AG04450 (cell line): ENCODE measurements around the gene NFIC. TPM values are rescaled to one million over a fixed set of nuclear protein-coding genes. Genes with fewer than 3 reads are reported as not detected.

Experiments used
- CTCF ChIA-PET: fragments of 300-600, 350-600 bp; formaldehyde crosslinking; extraction: SDS; loops from one replicate; lab custom pipeline; 2022; ENCODE audit warnings: antibody characterized with exemption, inconsistent platforms; lab: Charles Lee
- POLR2A ChIA-PET: fragments of 350-600 bp; formaldehyde crosslinking; extraction: SDS; loops from one replicate; lab custom pipeline; 2021; ENCODE audit warnings: antibody characterized with exemption, inconsistent platforms; lab: Yijun Ruan, JAX
- DNase-seq: peaks from one replicate; pipeline ENCODE4 v3.0.0-alpha.2; 2011; ENCODE audit warnings: low read depth, low spot score
- H3K27ac ChIP-seq: one replicate; pipeline ENCODE4 v1.5.1; 2012; ENCODE audit warnings: low read depth, low read length, control low read depth
- H3K27me3 ChIP-seq: one replicate; pipeline ENCODE4 v1.6.0; 2012; ENCODE audit warnings: low read length; ENCODE audit not compliant: control insufficient read depth, insufficient read depth
- H3K4me3 ChIP-seq: 2 replicates; pipeline ENCODE4 v1.5.1; 2011; ENCODE audit warnings: mild to moderate bottlenecking, low read depth, low read length, control low read depth
- H3K9me3 ChIP-seq: 2 replicates; pipeline ENCODE4 v1.5.1; 2012; ENCODE audit warnings: low read length; ENCODE audit not compliant: control insufficient read depth, insufficient read depth
- polyA plus RNA-seq: library from polyadenylated mRNA; depleted of rRNA; stranded (reverse); fragments of >200 nt; gene quantifications from 2 replicates; pipeline ENCODE4 v1.2.3, GENCODE V29; 2011
- TF ChIP-seq, protein P1 (sequence below): IDR thresholded peaks from 2 replicates; pipeline ENCODE4 v1.5.1; 2011; ENCODE audit warnings: low read depth, low read length, control low read depth, inconsistent platforms

The NFIC gene
- polyA plus RNA-seq, 1 experiment = 3.9 TPM

DNA sequence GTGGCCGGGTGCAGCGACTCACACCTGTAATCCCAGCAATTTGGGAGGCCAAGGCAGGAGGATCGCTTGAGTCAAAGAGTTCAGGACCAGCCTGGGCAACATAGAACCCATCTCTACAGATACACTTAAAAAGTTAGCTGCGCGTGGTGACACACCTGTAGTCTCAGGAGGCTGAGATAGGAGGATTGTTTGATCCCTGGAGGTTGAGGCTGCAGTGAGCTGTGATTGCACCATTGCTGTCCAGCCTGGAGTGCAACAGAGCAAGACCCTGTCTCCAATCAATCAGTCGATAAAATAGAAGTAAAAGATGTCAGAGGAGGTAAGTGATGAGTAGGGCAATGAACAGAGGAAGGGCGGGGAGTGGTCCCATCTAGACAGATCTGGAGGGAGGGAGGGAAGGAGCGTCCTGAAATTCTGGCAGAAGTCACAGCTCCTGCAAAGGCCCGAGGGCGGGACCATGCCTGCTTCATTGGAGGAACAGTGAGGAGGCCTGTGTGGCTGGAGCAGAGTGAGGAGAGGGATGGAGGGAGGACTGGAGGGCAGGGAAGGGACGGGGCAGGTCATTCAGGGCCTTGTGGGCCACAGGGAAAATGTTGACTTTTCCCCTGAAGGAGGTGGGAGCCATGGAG, 104.2 kb downstream of the NFIC start:
- ChIA-PET CTCF (interaction anchor here (0.7 to 4.9 kb wide), 7 partner anchors 15 to 461 kb away, joined by 3 to 77 read pairs (median 3); no protein-coding TSS in a partner anchor), POLR2A (interaction anchor here (0.8 to 1.0 kb wide), 2 partner anchors 9 to 24 kb away, joined by 6 read pairs; no protein-coding TSS in a partner anchor)
- Histone ChIP-seq H3K9me3 (peaks cover 6% of the 10 kb centered on the region), H3K27me3 (peaks cover 4% of the 10 kb centered on the region), H3K4me3 (no peak overlapping the region), H3K27ac (no peak overlapping the region)
- TF ChIP-seq, protein P1, sequence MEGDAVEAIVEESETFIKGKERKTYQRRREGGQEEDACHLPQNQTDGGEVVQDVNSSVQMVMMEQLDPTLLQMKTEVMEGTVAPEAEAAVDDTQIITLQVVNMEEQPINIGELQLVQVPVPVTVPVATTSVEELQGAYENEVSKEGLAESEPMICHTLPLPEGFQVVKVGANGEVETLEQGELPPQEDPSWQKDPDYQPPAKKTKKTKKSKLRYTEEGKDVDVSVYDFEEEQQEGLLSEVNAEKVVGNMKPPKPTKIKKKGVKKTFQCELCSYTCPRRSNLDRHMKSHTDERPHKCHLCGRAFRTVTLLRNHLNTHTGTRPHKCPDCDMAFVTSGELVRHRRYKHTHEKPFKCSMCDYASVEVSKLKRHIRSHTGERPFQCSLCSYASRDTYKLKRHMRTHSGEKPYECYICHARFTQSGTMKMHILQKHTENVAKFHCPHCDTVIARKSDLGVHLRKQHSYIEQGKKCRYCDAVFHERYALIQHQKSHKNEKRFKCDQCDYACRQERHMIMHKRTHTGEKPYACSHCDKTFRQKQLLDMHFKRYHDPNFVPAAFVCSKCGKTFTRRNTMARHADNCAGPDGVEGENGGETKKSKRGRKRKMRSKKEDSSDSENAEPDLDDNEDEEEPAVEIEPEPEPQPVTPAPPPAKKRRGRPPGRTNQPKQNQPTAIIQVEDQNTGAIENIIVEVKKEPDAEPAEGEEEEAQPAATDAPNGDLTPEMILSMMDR = no peak
- no peak for DNase-seq

DNA sequence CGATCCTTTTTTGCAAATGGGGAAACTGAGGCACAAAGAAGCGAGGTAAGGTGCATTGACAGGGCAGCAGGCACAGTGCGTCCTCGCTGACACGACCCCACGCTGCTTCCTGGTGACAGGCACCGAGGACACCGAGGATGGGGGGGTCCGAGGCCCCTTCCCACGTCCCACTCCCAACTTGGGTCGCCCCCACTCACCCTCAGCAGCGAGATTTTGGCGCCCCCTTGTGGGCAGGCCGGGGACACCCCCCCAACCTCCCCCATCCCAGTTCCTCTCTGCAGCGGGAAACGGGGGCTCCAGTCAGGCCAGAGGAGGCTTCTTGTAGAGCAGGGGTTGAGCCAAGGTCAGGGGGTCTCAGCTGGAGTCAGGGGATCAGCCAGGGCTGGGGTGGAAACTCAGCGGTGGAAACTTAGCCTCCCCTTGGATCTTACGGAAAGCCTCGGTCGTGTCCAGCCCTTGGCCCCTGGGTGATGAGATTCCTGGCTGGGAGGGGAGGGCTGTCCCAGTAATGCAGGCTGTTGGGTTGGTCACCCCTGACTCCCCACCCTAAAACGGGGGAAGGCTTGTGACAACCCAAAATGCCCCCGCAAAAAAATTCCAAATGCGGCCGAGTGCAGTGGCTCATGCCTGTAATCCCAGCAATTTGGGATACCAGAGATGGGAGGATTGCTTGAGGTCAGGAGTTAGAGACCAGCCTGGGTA, 105.7 kb downstream of the NFIC start:
- Histone ChIP-seq H3K4me3 (no peak overlapping the region), H3K27me3 (peaks cover 4% of the 10 kb centered on the region), H3K27ac (no peak overlapping the region), H3K9me3 (peaks cover 6% of the 10 kb centered on the region)
- DNase-seq = no peak
- TF ChIP-seq, protein P1 = peak; percentile 87
- CTCF ChIA-PET = interaction anchor here (0.6 to 4.9 kb wide), 33 partner anchors 8 to 225 kb away, joined by 3 to 77 read pairs (median 5); partner anchors contain the start of gene SMIM44
- POLR2A ChIA-PET = no interaction called here

DNA sequence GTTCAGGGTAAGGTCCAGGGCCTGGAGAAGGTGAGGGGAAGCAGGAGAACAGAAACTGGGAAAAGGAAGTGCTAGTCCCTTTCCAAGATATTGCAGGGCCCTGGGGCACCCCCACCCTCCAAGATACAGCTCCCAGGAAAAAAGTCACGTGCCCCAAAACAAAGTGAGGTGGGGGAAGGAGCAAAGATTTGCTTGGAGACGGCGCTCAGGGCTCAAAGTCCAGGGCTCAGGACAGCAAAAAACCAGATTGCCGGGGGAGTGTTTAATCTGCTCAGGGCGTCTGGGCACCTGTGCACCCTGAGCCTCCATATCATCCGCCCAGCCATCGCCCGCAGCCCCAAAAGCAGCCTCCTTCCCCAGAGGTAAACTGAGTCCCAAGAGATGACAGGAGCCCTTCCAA, 107.6 kb downstream of the NFIC start:
- TF ChIP-seq, protein P1 = no peak
- Histone ChIP-seq H3K27me3 (peaks cover 7% of the 10 kb centered on the region), H3K4me3 (no peak overlapping the region), H3K27ac (no peak overlapping the region), H3K9me3 (no peaks in the 10 kb centered on the region; the same call in 1 of the 2 replicates)
- ChIA-PET POLR2A (no interaction called here), CTCF (interaction anchor here (0.6 to 2.2 kb wide), 4 partner anchors 10 to 144 kb away, joined by 3 to 16 read pairs (median 8); partner anchors contain the start of gene SMIM44)
- no peak for DNase-seq

DNA sequence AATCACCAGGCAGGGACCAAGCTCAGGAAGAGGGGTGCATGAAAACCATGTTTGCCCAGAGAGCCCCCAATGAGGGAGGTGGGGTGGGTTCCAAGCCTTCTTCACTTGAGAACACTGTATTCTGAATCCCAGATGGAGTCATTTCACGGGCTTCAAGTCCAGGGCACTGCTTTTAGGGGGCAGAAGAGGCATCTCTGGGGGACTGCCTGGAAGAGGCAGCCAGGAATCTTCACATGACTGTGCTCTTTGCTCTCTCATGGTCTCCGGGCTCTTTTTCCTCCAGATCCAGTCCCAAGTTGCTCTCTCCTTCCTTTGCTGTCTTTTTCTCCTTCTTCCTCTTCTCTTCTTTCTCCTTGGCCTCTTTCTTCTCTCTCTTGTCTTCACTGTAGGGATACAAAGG, 108.2 kb downstream of the NFIC start:
- POLR2A ChIA-PET = no interaction called here
- H3K27me3 ChIP-seq = peaks cover 8% of the 10 kb centered on the region
- DNase-seq = no peak
- TF ChIP-seq, protein P1 = no peak
- CTCF ChIA-PET = interaction anchor here (0.6 to 2.0 kb wide), 3 partner anchors 11 to 144 kb away, joined by 3 to 16 read pairs (median 5); no protein-coding TSS in a partner anchor
- H3K27ac ChIP-seq = no peak overlapping the region
- peaks cover under 1% of the 10 kb centered on the region; the same call in 1 of the 2 replicates for H3K9me3 ChIP-seq
- H3K4me3 ChIP-seq = no peak overlapping the region

DNA sequence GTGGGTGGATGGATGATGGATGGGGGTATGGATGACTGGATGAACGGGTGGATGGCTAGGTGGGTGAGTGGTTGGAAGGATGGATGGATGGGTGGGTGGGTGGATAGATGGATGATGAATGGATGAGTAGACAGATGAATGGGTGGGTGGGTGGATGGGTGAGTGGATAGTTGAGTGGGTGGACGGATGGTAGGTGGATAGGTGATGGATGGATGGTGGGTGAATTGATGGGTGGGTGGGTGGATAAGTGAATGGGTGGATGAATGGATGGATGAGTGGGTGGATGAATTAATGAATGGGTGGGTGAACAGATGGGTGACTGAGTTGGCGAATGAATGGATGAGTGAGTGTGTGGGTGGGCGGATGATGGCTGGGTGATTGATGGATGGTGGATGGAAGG, 109.1 kb downstream of the NFIC start:
- TF ChIP-seq, protein P1 = no peak
- DNase-seq = no peak
- CTCF ChIA-PET = no interaction called here
- Histone ChIP-seq H3K9me3 (peaks cover 5% of the 10 kb centered on the region; the same call in 1 of the 2 replicates), H3K27me3 (peaks cover 9% of the 10 kb centered on the region), H3K4me3 (no peak overlapping the region), H3K27ac (no peak overlapping the region)
- POLR2A ChIA-PET = no interaction called here
